IMR-90 (cell line): ENCODE results near the gene KCNQ1. TPM values are rescaled to one million over a fixed set of nuclear protein-coding genes. Genes with fewer than 3 reads are reported as not detected.

Source experiments
- ATAC-seq: fragments of 200-7000 bp; cut with Tn5 transposase; 2 replicates; pipeline ENCODE4 v1.9.1; 2020; ENCODE audit warnings: low read depth, mild to moderate bottlenecking, moderate library complexity
- BruUV-seq: library from RNA; stranded (reverse); fragments of 400-500 nt; replicated peaks from 2 replicates; lab custom pipeline; 2021; lab: Mats Ljungman, UMichigan
- CTCF ChIA-PET: fragments of 300-600 bp; formaldehyde crosslinking; extraction: SDS; loops from one replicate; lab custom pipeline; 2021; ENCODE audit warnings: antibody characterized with exemption; lab: Yijun Ruan, JAX
- POLR2A ChIA-PET: fragments of 300-600 bp; sonication (Branson Sonifier 250); formaldehyde crosslinking; loops from one replicate; lab custom pipeline; 2022; ENCODE audit warnings: antibody characterized with exemption; ENCODE audit not compliant: unreplicated experiment; lab: Charles Lee
- DNase-seq: peaks from one replicate; pipeline ENCODE4 v3.0.0; 2013
- H2AFZ ChIP-seq: replicated peaks from 2 replicates; pipeline ENCODE3; 2013; ENCODE audit warnings: low read length, mild to moderate bottlenecking; ENCODE audit not compliant: poor library complexity
- H2AK5ac ChIP-seq: 2 replicates; pipeline ENCODE4 v1.6.1; 2013; ENCODE audit warnings: low read depth, low read length, inconsistent platforms
- H2AK9ac ChIP-seq: replicated peaks from 2 replicates; pipeline ENCODE3; 2013; ENCODE audit warnings: mild to moderate bottlenecking, low read depth, low read length, moderate library complexity; ENCODE audit not compliant: poor library complexity
- H2BK120ac ChIP-seq: 2 replicates; pipeline ENCODE4 v1.6.1; 2013; ENCODE audit warnings: low read depth, low read length, inconsistent platforms
- H2BK15ac ChIP-seq: 3 replicates; pipeline ENCODE4 v1.6.1; 2013; ENCODE audit warnings: low read depth, low read length, inconsistent platforms
- H2BK20ac ChIP-seq: 2 replicates; pipeline ENCODE4 v1.6.1; 2013; ENCODE audit warnings: low read depth, mild to moderate bottlenecking, inconsistent platforms, low read length, moderate library complexity
- H2BK5ac ChIP-seq: 2 replicates; pipeline ENCODE4 v1.6.1; 2013; ENCODE audit warnings: mild to moderate bottlenecking, low read depth, low read length, inconsistent platforms; ENCODE audit not compliant: poor library complexity, severe bottlenecking
- H3K14ac ChIP-seq: replicated peaks from 2 replicates; pipeline ENCODE4 v1.6.1; 2013; ENCODE audit warnings: low read depth, low read length, inconsistent platforms
- H3K18ac ChIP-seq: 2 replicates; pipeline ENCODE4 v1.6.1; 2013; ENCODE audit warnings: low read depth, low read length, control low read depth
- H3K23ac ChIP-seq: 2 replicates; pipeline ENCODE4 v1.6.1; 2013; ENCODE audit warnings: low read depth, low read length, inconsistent platforms
- H3K27ac ChIP-seq: 2 replicates; pipeline ENCODE4 v1.5.1; 2013; ENCODE audit warnings: mild to moderate bottlenecking, control low read depth, low read length; ENCODE audit not compliant: insufficient read depth
- H3K27me3 ChIP-seq: 2 replicates; pipeline ENCODE4 v1.6.1; 2013; ENCODE audit warnings: low read length; ENCODE audit not compliant: control insufficient read depth, insufficient read depth
- H3K36me3 ChIP-seq: 2 replicates; pipeline ENCODE4 v1.6.1; 2013; ENCODE audit warnings: low read length, mixed read lengths; ENCODE audit not compliant: control insufficient read depth, insufficient read depth
- H3K4ac ChIP-seq: 2 replicates; pipeline ENCODE4 v1.6.1; 2013; ENCODE audit warnings: low read depth, low read length, inconsistent platforms
- H3K4me1 ChIP-seq: 2 replicates; pipeline ENCODE4 v1.6.1; 2013; ENCODE audit warnings: low read length, mixed read lengths; ENCODE audit not compliant: control insufficient read depth, insufficient read depth
- H3K4me2 ChIP-seq: 2 replicates; pipeline ENCODE4 v1.6.1; 2013; ENCODE audit warnings: low read depth, mild to moderate bottlenecking, control low read depth, low read length, moderate library complexity
- H3K4me3 ChIP-seq: 2 replicates; pipeline ENCODE4 v1.5.1; 2013; ENCODE audit warnings: low read depth, mild to moderate bottlenecking, control low read depth, low read length, moderate library complexity; ENCODE audit not compliant: insufficient read depth
- H3K56ac ChIP-seq: 2 replicates; pipeline ENCODE4 v1.6.1; 2013; ENCODE audit warnings: low read length, inconsistent platforms; ENCODE audit not compliant: insufficient read depth; ENCODE audit errors: extremely low read depth
- H3K79me1 ChIP-seq, 2 experiments: 2 replicates each; pipeline ENCODE4 v1.6.1; 2013; ENCODE audit warnings: low read length in 2 of 2, inconsistent platforms in 1 of 2, low read depth in 1 of 2
- H3K9ac ChIP-seq: 2 replicates; pipeline ENCODE4 v1.6.1; 2013; ENCODE audit warnings: low read depth, low read length, control low read depth
- H3K9me1 ChIP-seq: 2 replicates; pipeline ENCODE4 v1.6.1; 2013; ENCODE audit warnings: low read length, inconsistent platforms; ENCODE audit not compliant: insufficient read depth
- H3K9me3 ChIP-seq: 2 replicates; pipeline ENCODE4 v1.6.1; 2013; ENCODE audit warnings: low read length; ENCODE audit not compliant: control insufficient read depth, insufficient read depth
- H4K20me1 ChIP-seq: 2 replicates; pipeline ENCODE4 v1.6.1; 2013; ENCODE audit warnings: low read length, inconsistent platforms; ENCODE audit not compliant: insufficient read depth
- H4K5ac ChIP-seq: 2 replicates; pipeline ENCODE4 v1.6.1; 2013; ENCODE audit warnings: mild to moderate bottlenecking, low read depth, low read length, control low read depth
- H4K8ac ChIP-seq, 2 experiments: 2 replicates each; pipeline ENCODE4 v1.6.1; 2013; ENCODE audit warnings: low read depth in 2 of 2, low read length in 2 of 2, control low read depth in 1 of 2, inconsistent platforms in 1 of 2
- H4K91ac ChIP-seq: 2 replicates; pipeline ENCODE4 v1.6.1; 2013; ENCODE audit warnings: low read depth, low read length, inconsistent platforms; ENCODE audit not compliant: insufficient read depth
- BHLHE40 ChIP-seq: fragments of 150-350 bp; IDR thresholded peaks from 2 replicates; pipeline ENCODE4 v1.6.1; 2016; ENCODE audit warnings: mild to moderate bottlenecking, low read depth, low read length
- CEBPB ChIP-seq: IDR thresholded peaks from 2 replicates; pipeline ENCODE4 v1.6.1; 2012; ENCODE audit warnings: low read depth, low read length, improper control_type of control experiment
- CHD1 ChIP-seq: IDR thresholded peaks from 2 replicates; pipeline ENCODE4 v1.6.1; 2012; ENCODE audit warnings: low read depth, low read length, improper control_type of control experiment
- FOS ChIP-seq: fragments of 150-350 bp; IDR thresholded peaks from 2 replicates; pipeline ENCODE4 v1.6.1; 2016; ENCODE audit warnings: low read depth, low read length
- MAZ ChIP-seq: IDR thresholded peaks from 2 replicates; pipeline ENCODE4 v1.6.1; 2012; ENCODE audit warnings: low read depth, mild to moderate bottlenecking, low read length, improper control_type of control experiment, moderate library complexity, borderline replicate concordance
- MXI1 ChIP-seq: IDR thresholded peaks from 2 replicates; pipeline ENCODE4 v1.6.1; 2012; ENCODE audit warnings: low read depth, mild to moderate bottlenecking, low read length, moderate library complexity, borderline replicate concordance
- NFE2L2 ChIP-seq: fragments of 150-350 bp; IDR thresholded peaks from 2 replicates; pipeline ENCODE4 v1.6.1; 2016; ENCODE audit warnings: low read depth, mild to moderate bottlenecking, low read length
- POLR2A ChIP-seq: IDR thresholded peaks from 2 replicates; pipeline ENCODE4 v1.6.1; 2012; ENCODE audit warnings: mild to moderate bottlenecking, low read depth, low read length
- RAD21 ChIP-seq: IDR thresholded peaks from 2 replicates; pipeline ENCODE4 v1.6.1; 2012; ENCODE audit warnings: low read length, improper control_type of control experiment
- RCOR1 ChIP-seq: IDR thresholded peaks from 2 replicates; pipeline ENCODE4 v1.6.1; 2012; ENCODE audit warnings: mild to moderate bottlenecking, low read length, improper control_type of control experiment; ENCODE audit not compliant: insufficient replicate concordance
- RFX5 ChIP-seq: IDR thresholded peaks from 2 replicates; pipeline ENCODE4 v1.8.0; 2012; ENCODE audit warnings: low read depth, mild to moderate bottlenecking, low read length, moderate library complexity
- WGBS, 2 experiments: methylation state at CpG; one replicate each; pipeline versions ENCODE4 v1.1.5 to v1.1.7; 2013; ENCODE audit warnings: missing lambda C conversion rate in 2 of 2; ENCODE audit not compliant: insufficient read length in 1 of 2; ENCODE audit errors: extremely low coverage in 2 of 2; 5-methylcytosine and 5-hydroxymethylcytosine counted together
- dilution Hi-C: fragments of 300-500 bp; cut with HindIII; formaldehyde crosslinking; loops from one replicate; pipeline ENCODE4 v1.14.3; 2018; ENCODE audit warnings: low sequenced_read_pairs; ENCODE audit not compliant: unreplicated experiment
- in situ Hi-C: fragments of 300-500 bp; cut with MboI; formaldehyde crosslinking; loops from 3 replicates; pipeline ENCODE4 v1.14.3; 2019; ENCODE audit warnings: low sequenced_read_pairs, inconsistent platforms, mixed read lengths
- intact Hi-C: fragments of 100-400 bp; cut with micrococcal nuclease; formaldehyde crosslinking; loops from 2 replicates; pipeline ENCODE4 v1.10.0; 2022
- polyA plus RNA-seq, 3 experiments: library from polyadenylated mRNA; depleted of rRNA; stranded (reverse); fragments of >200 nt; gene quantifications; 2 replicates each; pipeline ENCODE4 v1.2.3, GENCODE V29; 2012; ENCODE audit warnings: low replicate concordance in 1 of 3
- total RNA-seq: library from RNA; depleted of rRNA; stranded (reverse); fragments of >200 nt; gene quantifications from 2 replicates; pipeline ENCODE4 v1.2.3, GENCODE V29; 2012
- TF ChIP-seq, protein P1 (sequence below): fragments of 150-350 bp; IDR thresholded peaks from 2 replicates; pipeline ENCODE4 v1.6.1; 2016; ENCODE audit warnings: low read depth, mild to moderate bottlenecking, low read length, moderate library complexity, borderline replicate concordance
- TF ChIP-seq, protein P2 (sequence below): fragments of 150-350 bp; IDR thresholded peaks from 2 replicates; pipeline ENCODE4 v1.6.1; 2017; ENCODE audit warnings: mild to moderate bottlenecking, antibody characterized with exemption, low read length, low read depth
- TF ChIP-seq, protein P3 (sequence below): conservative IDR thresholded peaks from 2 replicates; pipeline ENCODE4 v1.5.1; 2012; ENCODE audit warnings: mild to moderate bottlenecking, low read depth, low read length, improper control_type of control experiment

KCNQ1 gene
- total and polyA plus RNA-seq, 2 of the 4 experiments (the other 2 are of a cell fraction): 0.07 TPM; not detected in 1

DNA sequence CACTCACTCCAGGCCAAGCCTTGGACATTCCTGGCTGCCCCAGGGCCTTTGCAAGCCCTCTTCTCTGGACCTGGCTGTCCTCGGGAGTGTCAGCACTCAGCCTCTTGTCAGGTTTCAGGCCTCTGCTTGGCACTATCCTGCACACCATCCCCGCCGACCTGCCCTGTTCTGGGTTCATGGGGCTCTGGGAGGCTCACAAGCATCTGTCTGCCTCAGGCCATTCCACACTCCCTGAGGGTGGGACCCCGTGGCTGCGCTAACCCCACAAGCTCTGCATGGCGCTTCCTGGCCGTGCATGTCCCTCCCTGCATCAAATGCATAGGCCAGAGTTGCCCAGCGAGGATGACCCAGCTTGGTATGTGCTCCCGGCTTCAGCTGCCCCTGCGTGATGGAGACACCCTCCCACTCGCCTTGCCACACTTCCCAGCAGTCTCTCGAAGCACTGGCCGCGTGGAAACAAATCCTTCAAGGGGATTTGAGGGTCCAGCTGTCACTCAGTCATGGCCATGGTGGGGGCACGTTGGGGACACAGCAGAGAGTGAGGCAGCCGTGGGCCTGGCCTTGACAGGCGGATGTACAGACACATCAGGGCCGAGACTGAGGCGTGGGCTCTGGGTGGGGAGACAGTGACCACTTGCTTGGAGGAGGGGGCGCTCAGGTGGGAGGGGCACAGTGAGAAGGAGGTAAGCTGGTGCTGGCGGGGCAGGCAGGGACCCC, 87.3 kb downstream of the KCNQ1 start:
- Histone ChIP-seq H3K36me3 (no peaks in the 10 kb centered on the region), H3K27me3 (peaks cover 13% of the 10 kb centered on the region; the same call in 1 of the 2 replicates), H2BK5ac (no peak overlapping the region), H4K91ac (no peak overlapping the region), H3K18ac (no peak overlapping the region), H3K9me3 (no peaks in the 10 kb centered on the region), H2AFZ (peak overlapping the region; percentile 87), H3K4me2 (no peak overlapping the region), H4K20me1 (no peaks in the 10 kb centered on the region), H3K79me1 (no peaks in the 10 kb centered on the region), H3K9me1 (peaks cover 3% of the 10 kb centered on the region), H2BK120ac (no peak overlapping the region), H2BK20ac (no peak overlapping the region), H3K14ac (no peak overlapping the region), H4K5ac (no peak overlapping the region), H3K4me1 (peaks cover 14% of the 10 kb centered on the region), H3K56ac (no peak overlapping the region), H2AK9ac (peak overlapping the region; percentile 37), H3K9ac (no peak overlapping the region), H2AK5ac (peak overlapping the region; percentile 28; the same call in 1 of the 2 replicates), H3K27ac (no peak overlapping the region), H3K23ac (no peak overlapping the region), H3K4ac (peak overlapping the region; percentile 48; the same call in 1 of the 2 replicates), H2BK15ac (no peak overlapping the region), H3K4me3 (no peak overlapping the region), H4K8ac (0 out of 4 replicates have a peak overlapping the region, but pooled peaks of 1 of the 2 experiments have one; percentile 42)
- 57% methylated on average over 15 of the region's 21 CpGs; no CpG with 5 or more reads in 1 of the 2 experiments for WGBS, 2 experiments
- BruUV-seq: no TSS peak
- dilution Hi-C loops (no loop called here), in situ Hi-C loops (loop anchor here (5.0 kb wide), 2 partner anchors 105 to 355 kb away; partner anchors contain the start of gene CDKN1C), intact Hi-C loops (loop anchor here (1.0 to 5.0 kb wide), 5 partner anchors 167 to 460 kb away; partner anchors contain the start of genes KCNQ1OT1 and NAP1L4)
- CTCF ChIA-PET: interaction anchor here (0.5 to 5.1 kb wide), 12 partner anchors 11 to 436 kb away, joined by 3 to 116 read pairs (median 4); partner anchors contain the start of genes CDKN1C and KCNQ1
- DNase-seq: no peak
- ATAC-seq: no peak
- POLR2A ChIA-PET: no interaction called here
- no peak for TF ChIP-seq FOS
- TF ChIP-seq NFE2L2: no peak
- TF ChIP-seq BHLHE40: no peak
- TF ChIP-seq, protein P1, sequence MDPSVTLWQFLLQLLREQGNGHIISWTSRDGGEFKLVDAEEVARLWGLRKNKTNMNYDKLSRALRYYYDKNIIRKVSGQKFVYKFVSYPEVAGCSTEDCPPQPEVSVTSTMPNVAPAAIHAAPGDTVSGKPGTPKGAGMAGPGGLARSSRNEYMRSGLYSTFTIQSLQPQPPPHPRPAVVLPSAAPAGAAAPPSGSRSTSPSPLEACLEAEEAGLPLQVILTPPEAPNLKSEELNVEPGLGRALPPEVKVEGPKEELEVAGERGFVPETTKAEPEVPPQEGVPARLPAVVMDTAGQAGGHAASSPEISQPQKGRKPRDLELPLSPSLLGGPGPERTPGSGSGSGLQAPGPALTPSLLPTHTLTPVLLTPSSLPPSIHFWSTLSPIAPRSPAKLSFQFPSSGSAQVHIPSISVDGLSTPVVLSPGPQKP: no peak
- TF ChIP-seq MAZ: no peak
- TF ChIP-seq RFX5: no peak
- TF ChIP-seq POLR2A: no peak
- no peak for TF ChIP-seq RAD21
- no peak for TF ChIP-seq CHD1
- no peak for TF ChIP-seq MXI1
- TF ChIP-seq, protein P2, sequence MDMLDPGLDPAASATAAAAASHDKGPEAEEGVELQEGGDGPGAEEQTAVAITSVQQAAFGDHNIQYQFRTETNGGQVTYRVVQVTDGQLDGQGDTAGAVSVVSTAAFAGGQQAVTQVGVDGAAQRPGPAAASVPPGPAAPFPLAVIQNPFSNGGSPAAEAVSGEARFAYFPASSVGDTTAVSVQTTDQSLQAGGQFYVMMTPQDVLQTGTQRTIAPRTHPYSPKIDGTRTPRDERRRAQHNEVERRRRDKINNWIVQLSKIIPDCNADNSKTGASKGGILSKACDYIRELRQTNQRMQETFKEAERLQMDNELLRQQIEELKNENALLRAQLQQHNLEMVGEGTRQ: no peak
- no peak for TF ChIP-seq CEBPB
- TF ChIP-seq, protein P3, sequence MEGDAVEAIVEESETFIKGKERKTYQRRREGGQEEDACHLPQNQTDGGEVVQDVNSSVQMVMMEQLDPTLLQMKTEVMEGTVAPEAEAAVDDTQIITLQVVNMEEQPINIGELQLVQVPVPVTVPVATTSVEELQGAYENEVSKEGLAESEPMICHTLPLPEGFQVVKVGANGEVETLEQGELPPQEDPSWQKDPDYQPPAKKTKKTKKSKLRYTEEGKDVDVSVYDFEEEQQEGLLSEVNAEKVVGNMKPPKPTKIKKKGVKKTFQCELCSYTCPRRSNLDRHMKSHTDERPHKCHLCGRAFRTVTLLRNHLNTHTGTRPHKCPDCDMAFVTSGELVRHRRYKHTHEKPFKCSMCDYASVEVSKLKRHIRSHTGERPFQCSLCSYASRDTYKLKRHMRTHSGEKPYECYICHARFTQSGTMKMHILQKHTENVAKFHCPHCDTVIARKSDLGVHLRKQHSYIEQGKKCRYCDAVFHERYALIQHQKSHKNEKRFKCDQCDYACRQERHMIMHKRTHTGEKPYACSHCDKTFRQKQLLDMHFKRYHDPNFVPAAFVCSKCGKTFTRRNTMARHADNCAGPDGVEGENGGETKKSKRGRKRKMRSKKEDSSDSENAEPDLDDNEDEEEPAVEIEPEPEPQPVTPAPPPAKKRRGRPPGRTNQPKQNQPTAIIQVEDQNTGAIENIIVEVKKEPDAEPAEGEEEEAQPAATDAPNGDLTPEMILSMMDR: no peak
- no peak for TF ChIP-seq RCOR1
